Mesenteric fat pad (tissue), 1 donor: ENCODE data around the gene FCRLB. TPM values are rescaled to one million over a fixed set of nuclear protein-coding genes. Genes with fewer than 3 reads are reported as not detected.
"Not testable (repeated sequence)": the region's sequence is repeated elsewhere in the genome, so short reads cannot be mapped to it uniquely, and the experiment has no call there.

Experiments
- DNase-seq: peaks from one replicate; pipeline ENCODE4 v3.0.0-alpha.2; 2020; ENCODE audit warnings: low spot score
- total RNA-seq: library from RNA; stranded (reverse); fragmentation: NEBNext Ultra II Directional; extraction: Animal tissue kit (Norgen Biotek cat#: 25700); gene quantifications from one replicate; pipeline ENCODE4 v1.2.1, GENCODE V29; 2021
- donor health status: DM: yes; HTN: yes; CAD: no.

FCRLB gene
- total RNA-seq, 1 donor from 2014 or later = 0.48 TPM

DNA sequence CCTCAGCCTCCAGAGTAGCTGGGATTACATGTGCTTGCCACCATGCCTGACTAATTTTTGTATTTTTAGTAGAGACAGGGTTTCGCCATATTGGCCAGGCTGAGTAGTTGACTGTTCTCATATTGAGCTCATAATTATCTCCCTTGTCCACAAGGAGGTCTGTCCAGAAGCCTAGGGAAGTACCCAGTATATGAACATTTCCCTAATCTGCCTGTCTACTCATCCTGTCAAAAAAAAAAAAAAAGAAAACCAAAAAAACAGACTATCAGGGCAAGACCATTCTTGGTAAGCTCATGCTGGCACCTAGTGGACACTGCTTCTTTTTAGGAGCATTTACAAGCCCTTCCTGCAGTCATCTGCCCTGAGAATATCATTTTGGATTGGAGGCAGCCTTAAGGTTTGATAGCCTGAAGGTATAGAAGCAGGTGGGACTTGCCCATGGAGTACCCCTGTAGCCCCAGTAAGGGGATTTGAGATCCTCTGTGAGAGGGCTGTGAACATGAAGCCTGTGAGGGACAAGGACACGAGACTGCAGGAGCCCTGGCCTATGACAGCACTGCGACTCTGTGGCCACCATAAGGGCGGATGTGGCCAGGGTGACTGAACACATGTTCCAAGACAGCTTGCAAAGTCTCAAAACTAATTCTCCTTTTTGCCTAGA, 17.4 kb downstream of the FCRLB start:
- DNase-seq = no peak

DNA sequence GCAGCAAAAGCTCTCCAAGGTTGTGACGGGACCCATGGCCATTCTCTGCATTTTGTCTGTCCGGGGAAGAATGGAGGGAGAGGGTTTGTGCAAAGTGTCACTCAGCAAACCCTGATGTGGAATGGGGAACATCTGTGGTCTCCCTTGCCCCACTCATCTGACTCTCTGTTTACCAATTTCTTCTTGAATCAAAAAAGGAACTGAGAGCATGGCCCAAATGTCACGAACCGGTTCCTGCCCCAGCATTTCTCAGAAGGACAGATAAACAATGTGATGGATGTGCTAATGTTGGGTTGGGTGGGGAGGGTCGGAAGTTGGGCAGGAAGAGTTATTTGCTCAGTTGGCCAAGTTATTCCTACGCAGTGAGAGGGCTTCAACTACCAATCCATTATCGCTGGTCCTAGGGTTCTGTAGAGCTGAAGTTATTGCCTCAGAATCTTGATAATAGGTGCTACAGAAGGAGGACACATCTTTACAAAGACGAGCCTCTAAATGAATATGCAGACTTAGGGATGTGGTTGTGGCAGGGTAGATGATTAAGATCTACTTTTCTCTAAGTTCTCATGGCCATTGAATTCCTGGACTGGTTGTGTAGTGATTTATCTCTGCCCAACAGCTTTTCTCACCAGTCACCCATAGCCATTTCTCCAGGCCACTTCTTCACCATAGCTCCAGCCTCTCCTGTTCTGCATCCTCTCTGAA, 18.7 kb downstream of the FCRLB start:
- no peak for DNase-seq

DNA sequence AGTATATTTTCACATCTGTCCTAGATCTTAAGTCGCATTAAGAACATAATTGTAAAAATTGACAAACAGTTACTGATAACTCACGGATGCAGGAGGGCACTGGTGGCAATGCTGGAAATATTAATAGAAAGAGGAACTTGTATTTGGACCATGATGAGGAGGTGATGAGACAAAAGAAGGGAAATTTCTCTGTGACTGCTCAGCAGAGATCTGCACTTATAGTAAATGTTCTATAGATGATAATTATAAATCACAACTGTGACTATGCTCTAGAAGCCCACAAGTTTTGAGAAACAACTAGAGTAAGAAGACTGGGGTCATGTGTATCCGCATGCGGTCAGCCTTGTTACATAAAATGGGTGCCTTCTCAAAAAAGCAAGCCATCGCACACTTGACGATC, 19.6 kb downstream of the FCRLB start:
- DNase-seq = no peak

DNA sequence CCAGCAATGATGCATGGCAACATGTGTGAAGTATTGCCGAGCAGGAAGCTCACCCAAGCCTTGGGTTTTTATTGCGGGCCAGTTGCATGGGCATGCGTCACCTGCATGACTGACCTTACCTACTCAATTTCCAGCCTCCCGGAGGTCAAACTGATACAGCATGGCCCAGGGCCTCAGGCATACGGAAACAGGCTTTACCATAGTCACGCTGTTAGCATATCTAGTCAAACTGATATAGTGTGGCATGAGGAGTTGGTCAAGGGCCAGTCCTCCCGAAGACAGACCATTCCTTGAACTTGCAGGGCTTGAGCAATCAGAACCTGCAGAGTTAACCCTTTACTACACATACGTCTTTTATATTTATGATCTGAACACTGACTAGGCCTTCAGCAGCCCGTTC, 21.9 kb downstream of the FCRLB start:
- no peak for DNase-seq

DNA sequence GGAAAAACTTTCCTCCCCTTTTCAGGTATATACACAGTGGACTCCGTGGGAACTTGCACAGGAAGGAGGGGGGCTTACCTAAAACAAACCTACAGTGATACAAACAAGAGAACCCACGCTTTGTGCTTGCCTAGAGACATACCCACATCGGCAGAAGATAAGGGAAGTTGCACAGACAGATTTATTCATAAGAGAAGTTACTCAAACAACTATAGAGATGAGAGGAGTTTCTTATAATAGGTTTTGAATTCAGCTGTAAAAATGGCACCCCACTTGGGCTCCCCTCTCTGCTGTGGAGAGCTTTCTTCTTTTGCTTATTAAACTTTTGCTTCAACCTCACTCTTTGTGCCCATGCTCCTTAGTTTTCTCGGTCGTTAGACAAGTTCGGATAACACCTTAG, 26.5 kb downstream of the FCRLB start:
- no peak for DNase-seq

DNA sequence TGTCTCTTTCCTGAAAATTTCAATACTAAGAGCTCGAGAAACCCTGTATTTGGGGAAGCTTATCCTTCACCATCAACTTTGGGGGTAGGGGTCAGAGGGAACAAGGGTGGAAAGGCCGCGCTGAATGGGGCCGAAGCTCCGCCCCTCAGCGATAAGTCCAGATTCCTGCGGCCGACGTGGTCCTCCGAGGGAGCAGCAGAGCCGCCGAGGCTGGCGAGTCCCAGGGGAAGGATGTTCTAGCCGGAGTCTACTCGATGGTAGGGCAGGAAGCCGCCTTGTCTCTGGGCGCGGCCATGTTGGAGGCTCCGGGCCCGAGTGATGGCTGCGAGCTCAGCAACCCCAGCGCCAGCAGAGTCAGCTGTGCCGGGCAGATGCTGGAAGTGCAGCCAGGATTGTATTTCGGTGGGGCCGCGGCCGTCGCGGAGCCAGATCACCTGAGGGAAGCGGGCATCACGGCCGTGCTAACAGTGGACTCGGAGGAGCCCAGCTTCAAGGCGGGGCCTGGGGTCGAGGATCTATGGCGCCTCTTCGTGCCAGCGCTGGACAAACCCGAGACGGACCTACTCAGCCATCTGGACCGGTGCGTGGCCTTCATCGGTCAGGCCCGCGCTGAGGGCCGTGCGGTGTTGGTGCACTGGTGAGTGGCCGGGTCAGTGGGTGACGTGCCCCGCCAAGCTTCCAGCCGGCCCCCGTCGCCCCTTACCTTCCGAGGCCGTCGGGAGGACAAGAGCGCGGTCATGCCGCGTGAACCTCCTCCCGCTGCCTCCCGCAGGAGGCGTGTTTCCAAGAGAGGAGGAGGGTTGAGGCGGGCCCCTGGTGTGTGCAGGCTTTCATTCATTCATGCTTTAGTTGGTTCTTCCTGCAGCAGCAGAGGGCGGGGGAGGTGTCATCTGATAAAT, 28.4 kb downstream of the FCRLB start, which contains the start of gene DUSP12:
DUSP12 (plus strand) TSS at position 278 of the 899 bp plus-strand sequence; CDS start at position 294, 16 bp downstream.
- DNase-seq = peak; percentile 97

DNA sequence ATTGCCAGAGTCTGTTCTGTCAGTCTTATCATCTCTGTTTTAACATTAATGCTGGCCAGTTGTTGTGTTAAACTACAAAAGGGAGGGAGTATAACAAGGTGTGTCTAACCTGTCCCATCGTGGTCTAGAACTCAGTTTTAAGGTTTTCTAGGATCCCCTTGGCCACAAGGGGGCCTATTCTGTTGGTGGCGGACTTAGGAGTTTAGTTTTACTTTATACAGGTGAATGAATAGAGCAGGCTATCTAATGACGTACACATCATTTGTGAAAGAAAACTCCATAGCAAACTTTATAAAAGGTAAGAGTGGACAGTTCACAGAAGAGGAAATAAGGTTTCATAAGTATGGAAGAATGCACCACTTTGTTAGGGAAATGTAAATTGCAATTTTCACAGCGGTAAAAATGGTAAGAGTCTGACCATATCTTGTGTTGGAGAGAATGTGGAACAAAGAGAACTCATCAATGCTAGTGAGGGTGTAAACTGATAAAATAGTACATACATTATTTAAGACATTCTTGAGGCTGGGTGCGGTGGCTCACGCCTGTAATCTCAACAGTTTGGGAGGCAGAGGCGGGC, 42.3 kb downstream of the FCRLB start:
- DNase-seq = no peak

DNA sequence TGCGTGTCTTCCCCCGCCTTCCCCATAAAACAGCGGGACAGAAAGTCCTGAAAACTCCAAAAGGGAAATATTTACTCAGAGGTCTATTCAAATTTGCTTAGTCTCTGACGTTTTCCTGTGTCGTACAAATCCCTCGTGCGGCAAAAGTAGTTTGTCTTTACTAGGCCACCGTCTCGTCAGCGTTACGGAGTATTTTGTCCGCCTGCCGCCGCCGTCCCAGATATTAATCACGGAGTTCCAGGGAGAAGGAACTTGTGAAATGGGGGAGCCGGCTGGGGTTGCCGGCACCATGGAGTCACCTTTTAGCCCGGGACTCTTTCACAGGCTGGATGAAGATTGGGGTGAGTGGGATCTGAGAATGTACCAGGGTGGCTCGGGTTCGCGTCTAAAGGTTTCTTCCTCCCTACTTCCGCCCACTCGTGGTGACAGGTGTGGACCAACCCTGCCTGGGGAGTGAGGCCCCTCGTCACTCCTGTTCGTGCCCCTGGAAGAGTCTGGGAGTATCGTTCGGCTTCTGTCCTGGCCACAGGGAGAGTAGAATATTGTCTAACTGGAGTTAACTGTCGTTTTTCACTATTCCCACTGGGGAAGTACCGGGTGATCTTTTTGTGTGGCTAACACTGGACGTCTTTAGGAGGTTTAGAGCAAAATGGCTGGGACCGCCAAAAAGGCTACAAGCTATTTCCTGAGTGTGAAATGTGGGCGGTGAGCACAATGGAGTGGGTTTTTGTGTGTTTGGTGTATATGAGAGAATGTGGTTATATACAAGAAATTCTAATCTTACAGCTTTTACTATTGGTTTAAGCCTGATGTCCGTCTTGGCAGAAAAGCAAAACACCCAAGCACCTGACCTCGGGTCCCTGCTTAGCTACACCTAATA, 45.0 kb downstream of the FCRLB start, which contains the start of gene ATF6:
ATF6 (plus strand) TSS at position 219 of the 880 bp plus-strand sequence; CDS start at position 260, 41 bp downstream.
- peak; percentile 94 for DNase-seq

DNA sequence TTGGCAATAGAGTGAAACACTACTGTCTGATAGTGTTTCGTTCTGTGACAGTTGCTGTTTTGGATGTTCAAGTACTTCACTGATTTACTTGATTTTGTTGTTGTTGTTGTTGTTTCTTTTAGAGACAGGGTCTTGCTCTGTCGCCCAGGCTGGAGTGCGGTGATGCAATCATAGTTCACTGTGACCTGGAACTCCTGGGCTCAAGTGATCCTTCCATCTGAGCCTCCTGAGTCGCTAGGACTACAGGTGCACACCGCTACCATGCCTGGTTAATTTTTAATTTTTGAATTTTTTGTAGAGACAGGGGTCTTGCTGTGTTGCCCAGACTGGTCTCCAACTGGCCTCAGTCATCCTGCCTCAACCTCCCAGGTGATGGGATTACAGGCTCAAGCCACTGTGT, 47.1 kb downstream of the FCRLB start:
- no peak for DNase-seq

DNA sequence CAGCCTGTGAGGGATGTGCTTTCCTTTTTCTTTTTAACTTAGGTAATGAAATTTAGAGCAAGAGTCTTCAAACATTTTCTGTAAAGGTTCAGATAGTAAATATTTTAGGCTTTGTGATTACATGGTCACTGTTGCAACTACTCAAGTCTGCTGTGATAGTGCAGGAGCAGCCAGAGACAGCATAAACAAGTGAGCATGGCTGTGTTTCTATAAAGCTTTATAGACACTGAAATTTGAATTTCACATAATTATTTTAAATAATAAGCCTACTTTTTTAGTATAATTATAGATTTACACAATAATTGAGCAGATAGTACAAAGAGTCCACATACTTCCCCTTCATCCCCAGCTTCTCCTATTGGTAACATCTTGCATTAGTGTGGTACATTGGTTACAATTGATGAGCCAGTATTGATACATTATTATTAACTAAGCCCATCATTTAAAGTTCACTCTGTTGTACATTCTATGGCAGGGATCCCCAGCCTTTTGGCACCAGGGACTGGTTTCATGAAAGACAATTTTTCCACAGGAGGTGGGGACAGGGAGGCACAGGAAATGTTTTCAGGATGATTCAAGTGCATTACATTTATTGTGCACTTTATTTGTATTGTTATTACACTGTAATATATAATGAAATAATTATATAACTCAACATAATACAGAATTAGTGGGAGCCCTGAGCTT, 47.8 kb downstream of the FCRLB start:
- no peak for DNase-seq

DNA sequence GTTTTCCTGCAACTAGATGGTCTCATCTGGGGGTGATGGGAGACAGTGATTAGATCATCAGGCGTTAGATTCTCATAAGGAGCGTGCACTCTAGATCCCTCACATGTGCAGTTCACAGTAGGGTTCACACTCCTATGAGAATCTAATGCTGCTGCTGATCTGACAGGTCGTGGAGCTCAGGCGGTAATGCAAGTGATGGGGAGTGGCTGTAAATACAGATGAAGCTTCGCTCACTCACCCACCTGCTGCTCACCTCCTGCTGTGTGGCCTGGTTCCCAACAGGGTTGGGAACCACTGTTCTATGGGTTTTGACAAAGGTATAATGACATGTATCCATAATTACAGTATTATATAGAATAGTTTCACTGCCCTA, 48.3 kb downstream of the FCRLB start:
- not testable (repeated sequence) for DNase-seq

DNA sequence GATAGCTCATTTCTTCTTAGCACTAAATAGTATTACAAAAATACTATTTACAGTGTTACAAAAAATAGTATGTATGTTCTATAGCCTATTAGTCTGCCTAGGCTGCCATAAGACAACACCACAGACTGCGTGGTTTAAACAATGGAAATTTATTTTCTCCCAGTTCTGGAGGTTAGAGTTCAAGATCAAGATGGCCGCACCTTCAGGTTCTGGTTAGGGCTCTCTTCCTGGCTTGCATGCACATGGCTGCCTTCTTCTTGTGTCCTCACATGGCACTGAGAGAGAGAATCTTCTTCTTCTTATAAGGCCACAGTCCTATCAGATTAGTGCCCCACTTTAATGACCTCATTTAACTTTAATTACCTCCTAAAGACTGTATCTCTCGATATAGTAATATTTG, 48.9 kb downstream of the FCRLB start:
- no peak for DNase-seq

DNA sequence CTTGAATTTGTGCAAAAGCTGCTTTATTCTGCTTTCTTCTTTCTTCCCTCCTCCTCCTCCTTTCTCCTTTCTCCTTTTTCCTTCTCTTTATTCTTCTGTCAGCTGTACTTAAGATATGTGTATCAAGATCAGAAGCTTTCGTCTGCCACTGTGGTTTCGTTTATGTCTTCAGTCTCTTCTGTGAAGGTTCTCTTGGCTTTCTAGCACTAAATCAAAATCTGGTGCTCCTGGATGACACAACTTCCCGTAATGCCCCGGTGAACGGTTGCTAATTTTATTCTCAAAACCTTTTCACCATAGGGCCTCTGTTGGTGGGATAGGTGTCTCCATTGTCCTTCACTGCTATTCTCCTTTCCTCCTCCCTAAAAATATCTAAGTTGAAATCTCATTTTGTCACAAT, 49.8 kb downstream of the FCRLB start:
- DNase-seq = no peak

DNA sequence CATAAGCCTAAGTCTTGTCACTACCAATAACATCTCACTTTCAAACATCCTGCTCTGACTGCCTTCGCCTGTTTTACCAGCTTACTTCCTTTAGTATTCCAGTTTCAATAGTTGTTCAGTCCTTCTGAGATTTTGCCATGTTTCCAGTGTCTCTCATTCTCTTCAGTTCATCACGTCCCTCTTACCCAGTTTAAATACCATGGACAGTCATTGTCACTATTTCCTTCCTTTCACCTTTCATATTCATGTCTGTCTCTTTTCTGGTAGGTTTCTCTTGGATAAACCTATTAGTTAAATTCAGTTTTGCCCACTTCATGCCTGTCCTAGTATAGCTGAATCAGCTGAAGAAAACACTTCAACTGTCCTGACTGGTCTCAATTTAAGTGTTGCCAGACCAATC, 50.6 kb downstream of the FCRLB start:
- DNase-seq = no peak

DNA sequence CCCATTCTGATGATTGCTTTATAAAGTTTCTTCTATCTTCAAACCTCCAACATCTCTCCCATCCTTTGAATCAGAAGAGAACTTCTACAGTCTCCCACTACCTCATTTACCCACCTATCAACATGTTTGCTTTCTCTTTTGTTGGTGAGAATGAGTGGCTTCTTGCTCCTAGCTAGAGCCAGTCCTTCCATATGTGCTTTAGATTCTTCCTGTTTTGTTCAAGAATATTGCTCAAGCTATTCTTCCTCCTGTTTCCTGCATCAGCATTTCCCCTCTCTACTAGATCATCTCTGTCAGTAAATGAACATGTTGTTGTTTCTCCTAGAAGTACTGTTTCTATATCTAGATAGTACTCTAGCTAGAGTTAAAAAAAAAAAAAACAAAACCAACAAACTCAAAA, 51.1 kb downstream of the FCRLB start:
- DNase-seq = no peak

DNA sequence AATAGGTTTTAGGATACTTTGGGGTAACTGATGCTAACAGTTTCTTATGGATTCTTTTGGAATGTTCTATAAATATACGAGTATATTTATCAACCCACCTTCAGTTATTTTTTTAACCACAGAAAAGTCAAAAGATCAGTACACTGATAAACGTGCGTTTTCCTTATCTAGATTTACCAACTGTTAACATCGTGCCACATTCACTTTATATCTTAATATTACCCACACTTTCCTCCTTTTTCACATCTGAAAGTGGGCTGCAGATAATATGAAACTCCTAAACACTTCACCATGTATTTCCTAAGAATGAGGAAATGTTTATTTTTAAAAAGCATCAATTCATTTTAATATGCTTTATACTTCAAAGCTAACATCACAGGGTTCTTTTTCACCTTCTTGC, 52.4 kb downstream of the FCRLB start:
- no peak for DNase-seq

DNA sequence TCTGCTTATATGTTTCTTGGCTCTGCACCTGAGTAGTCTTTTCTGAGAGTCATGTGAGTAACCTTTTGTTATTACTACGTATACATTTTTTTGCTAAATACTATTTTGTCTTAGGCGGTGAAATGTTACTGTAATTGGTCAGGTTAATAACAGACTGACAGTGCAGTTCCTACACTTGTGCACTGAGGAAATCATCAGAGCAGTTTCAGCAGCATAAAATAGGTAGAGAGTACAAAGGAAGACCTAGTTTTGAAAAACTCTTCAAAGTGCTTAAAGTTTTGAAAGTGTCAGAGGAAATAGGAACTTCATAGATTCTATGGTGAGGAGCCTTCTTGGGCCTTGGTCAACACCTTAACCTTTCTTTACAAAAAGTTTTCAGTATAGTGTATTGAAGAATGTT, 55.9 kb downstream of the FCRLB start:
- no peak for DNase-seq
